Activated T-cell treated with anti-CD3 and anti-CD28 coated beads, Interleukin-2, amount 50 U/mL, for 4 hours (primary cell): ENCODE data around the gene ECSIT. TPM values are rescaled to one million over a fixed set of nuclear protein-coding genes. Genes with fewer than 3 reads are reported as not detected.
A peak's percentile ranks its signal among the peaks of the same experiment; 100 is the strongest.

Experiments
- ATAC-seq, 2 donors: fragments of 200-7000 bp; cut with Tn5 transposase; one replicate each; pipeline ENCODE4 v1.10.0; 2021
- DNase-seq: peaks from one replicate; pipeline ENCODE4 v3.0.0-alpha.2; 2020
- H3K27me3 Mint-ChIP-seq: one replicate; pipeline ENCODE4 v1.8.0; 2021; ENCODE audit warnings: low read depth, mixed read lengths
- H3K36me3 Mint-ChIP-seq: one replicate; pipeline ENCODE4 v1.8.0; 2022; ENCODE audit warnings: mixed read lengths; ENCODE audit not compliant: insufficient read depth
- H3K4me1 Mint-ChIP-seq: one replicate; pipeline ENCODE4 v1.8.0; 2021; ENCODE audit warnings: low read depth, mixed read lengths
- H3K4me3 Mint-ChIP-seq: one replicate; pipeline ENCODE4 v1.8.0; 2021; ENCODE audit warnings: mild to moderate bottlenecking, moderate library complexity, mixed read lengths
- H3K9me3 Mint-ChIP-seq: one replicate; pipeline ENCODE4 v1.8.0; 2021; ENCODE audit warnings: mixed read lengths
- total RNA-seq, 3 donors: library from RNA; stranded (reverse); gene quantifications; one replicate each; pipeline ENCODE4 v1.2.1, GENCODE V29; 2021

The ECSIT gene
- total RNA-seq, 3 donors from 2014 or later: 72.3 to 88.1 (median 81.9) TPM

DNA sequence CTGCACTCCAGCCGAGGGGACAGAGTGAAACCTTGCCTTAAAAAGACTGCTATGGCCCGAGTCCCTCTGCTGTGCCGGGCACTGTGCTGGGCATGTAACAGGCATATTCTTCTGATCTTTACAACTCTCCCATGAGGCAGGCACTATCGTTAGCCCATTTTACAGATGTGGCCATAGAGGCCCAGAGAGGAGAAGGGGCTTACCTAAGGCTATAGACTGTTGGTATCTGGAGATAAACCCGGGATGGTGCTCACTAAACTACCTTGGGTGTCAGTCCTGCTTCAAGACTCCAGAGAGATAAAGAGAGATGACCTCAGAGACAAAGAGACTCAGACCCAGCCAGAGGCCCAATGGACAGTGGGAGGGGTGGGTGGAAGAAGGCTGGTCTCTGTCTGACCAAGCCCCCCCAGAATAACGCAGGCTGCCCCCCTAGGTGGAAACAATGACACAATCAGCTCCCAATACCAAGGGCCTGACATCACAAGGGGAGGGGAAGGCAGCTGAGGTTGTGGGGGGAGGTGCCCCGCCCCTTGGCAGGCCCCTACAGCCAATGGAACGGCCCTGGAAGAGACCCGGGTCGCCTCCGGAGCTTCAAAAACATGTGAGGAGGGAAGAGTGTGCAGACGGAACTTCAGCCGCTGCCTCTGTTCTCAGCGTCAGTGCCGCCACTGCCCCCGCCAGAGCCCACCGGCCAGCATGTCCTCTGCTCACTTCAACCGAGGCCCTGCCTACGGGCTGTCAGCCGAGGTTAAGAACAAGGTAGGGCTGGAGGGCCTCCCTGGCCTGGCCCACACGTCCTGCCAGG, 9.5 kb upstream of the ECSIT start, which contains the start of gene CNN1:
TSS of gene CNN1 (plus strand) at position 620 of the 805 bp plus-strand sequence. CDS start at position 697, 77 bp downstream.
- DNase-seq (no peak), ATAC-seq (no peak)
- Mint-ChIP-seq H3K9me3 (no peaks in the 10 kb centered on the region), H3K4me1 (peaks cover 8% of the 10 kb centered on the region), H3K4me3 (no peak within 1 kb of the TSS), H3K27me3 (peaks cover 25% of the 10 kb centered on the region), H3K36me3 (no peaks in the 10 kb centered on the region)

DNA sequence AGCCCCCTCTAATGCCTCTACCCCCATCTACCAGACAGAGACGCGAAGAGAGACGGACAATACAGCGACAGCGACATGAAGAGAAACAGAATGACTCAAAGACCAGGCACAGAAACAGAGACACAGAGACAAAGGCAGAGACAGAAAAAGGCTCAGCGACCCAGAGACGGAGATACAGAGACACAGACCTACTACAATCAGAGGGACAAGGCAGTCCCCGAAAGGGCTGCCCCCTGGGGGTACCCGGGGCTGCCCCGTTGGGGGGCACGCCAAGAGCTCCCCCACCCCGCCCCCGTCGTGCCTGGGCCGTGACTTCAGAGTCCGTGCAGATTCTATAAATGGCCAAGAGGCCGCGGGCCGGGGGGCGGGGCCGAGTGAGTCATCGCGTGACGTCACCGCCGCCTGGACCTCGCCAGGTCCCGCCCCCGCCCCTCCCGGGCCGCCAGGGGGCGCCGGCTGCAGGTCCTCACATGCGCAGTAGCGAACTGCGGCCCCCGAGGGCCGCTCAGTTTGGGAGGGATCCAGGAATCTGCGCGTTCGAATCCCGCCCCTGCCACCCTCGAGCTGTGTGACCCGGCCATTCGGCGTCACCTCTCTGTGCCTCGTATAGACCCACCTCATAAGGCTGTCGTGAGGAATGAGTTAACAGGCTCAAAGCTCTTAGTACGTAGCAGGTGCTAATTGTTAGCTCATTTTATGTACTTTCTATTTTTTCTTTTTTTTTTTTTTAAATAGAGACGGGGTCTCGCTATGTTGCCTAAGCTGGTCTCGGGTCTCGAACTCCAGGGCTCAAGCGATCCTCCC, 7.1 kb upstream of the ECSIT start:
- ATAC-seq (peak; percentile 74 to 76), DNase-seq (peak; percentile 82)
- Mint-ChIP-seq H3K9me3 (no peaks in the 10 kb centered on the region), H3K4me3 (peak overlapping the region; percentile 55), H3K27me3 (peaks cover 17% of the 10 kb centered on the region), H3K36me3 (no peaks in the 10 kb centered on the region), H3K4me1 (peaks cover 13% of the 10 kb centered on the region)

- no peak for ATAC-seq
- H3K9me3 Mint-ChIP-seq: no peaks in the 10 kb centered on the region
- H3K36me3 Mint-ChIP-seq: no peaks in the 10 kb centered on the region
Measured at GRCh38 chr19:11534948-11535347, 6.0 kb upstream of the ECSIT start.

GRCh38 chr19:11534538-11534937, 5.6 kb upstream of the ECSIT start:
- Mint-ChIP-seq H3K4me1 (peaks cover 13% of the 10 kb centered on the region), H3K9me3 (no peaks in the 10 kb centered on the region), H3K36me3 (no peaks in the 10 kb centered on the region), H3K4me3 (no peak overlapping the region), H3K27me3 (peaks cover 12% of the 10 kb centered on the region)
- no peak for DNase-seq
- no peak for ATAC-seq

More at GRCh38 chr19:11534948-11535347, 6.0 kb upstream of the ECSIT start:
- Mint-ChIP-seq H3K27me3 (peaks cover 12% of the 10 kb centered on the region), H3K4me1 (peaks cover 13% of the 10 kb centered on the region), H3K4me3 (no peak overlapping the region)
- no peak for DNase-seq

GRCh38 chr19:11530432-11530831, 1.5 kb upstream of the ECSIT start:
- Mint-ChIP-seq H3K36me3 (peaks cover 4% of the 10 kb centered on the region), H3K27me3 (no peaks in the 10 kb centered on the region), H3K4me3 (no peak overlapping the region), H3K4me1 (peaks cover 26% of the 10 kb centered on the region), H3K9me3 (no peaks in the 10 kb centered on the region)
- DNase-seq: no peak
- no peak for ATAC-seq

DNA sequence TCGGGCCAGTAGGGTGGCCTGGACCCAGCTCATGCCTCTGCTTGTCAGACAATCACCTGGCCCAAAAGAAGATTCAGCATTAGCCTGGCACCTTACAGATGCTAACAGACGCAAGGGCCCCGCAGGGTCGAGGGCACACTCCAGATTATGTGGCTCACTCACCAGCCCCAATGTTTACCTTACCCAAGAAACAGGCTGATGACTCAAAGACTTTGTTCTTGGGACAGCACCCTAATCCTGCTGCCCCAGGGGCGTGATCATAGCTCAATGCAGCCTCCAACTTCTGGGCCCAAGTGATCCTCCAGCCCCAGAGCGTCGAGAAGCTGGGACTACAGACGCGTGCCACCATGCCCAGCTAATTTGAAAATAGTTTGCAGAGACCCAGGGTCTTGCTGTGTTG, 9.8 kb downstream of the ECSIT start:
- no peak overlapping the region for H3K4me3 Mint-ChIP-seq
- H3K9me3 Mint-ChIP-seq: no peaks in the 10 kb centered on the region
- H3K4me1 Mint-ChIP-seq: no peaks in the 10 kb centered on the region
- ATAC-seq: peak in 1 of 2 donors; percentile 10
- H3K27me3 Mint-ChIP-seq: no peaks in the 10 kb centered on the region
- no peak for DNase-seq
- H3K36me3 Mint-ChIP-seq: peaks cover 20% of the 10 kb centered on the region

DNA sequence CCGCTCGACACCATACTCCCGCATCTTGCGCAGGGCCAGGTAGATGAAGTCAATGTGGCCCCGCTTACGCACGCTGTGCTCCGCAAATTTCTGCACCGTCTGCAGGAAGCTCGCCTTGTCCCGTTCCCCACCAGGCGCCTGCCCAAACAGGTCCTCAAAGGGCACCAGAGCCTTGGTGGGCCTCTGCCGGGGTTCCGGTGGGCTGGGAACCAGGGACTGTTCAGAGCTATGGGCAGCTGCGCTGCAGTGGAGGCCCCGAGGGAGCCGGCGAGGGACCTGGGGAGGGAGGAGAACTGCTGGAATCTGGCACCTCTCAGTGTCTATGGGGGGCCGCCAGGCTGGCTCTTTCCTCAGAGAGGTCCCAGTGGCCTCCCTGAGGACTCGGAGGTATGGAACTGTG, 15.0 kb downstream of the ECSIT start:
- ATAC-seq (no peak), DNase-seq (no peak)
- Mint-ChIP-seq H3K9me3 (no peaks in the 10 kb centered on the region), H3K27me3 (no peaks in the 10 kb centered on the region), H3K4me3 (no peak overlapping the region), H3K36me3 (peaks cover 25% of the 10 kb centered on the region), H3K4me1 (no peaks in the 10 kb centered on the region)

- H3K4me3 Mint-ChIP-seq: no peak overlapping the region
- ATAC-seq (no peak), DNase-seq (no peak)
- peaks cover 4% of the 10 kb centered on the region for H3K4me1 Mint-ChIP-seq
- H3K27me3 Mint-ChIP-seq: no peaks in the 10 kb centered on the region
- peaks cover 16% of the 10 kb centered on the region for H3K36me3 Mint-ChIP-seq
- no peaks in the 10 kb centered on the region for H3K9me3 Mint-ChIP-seq
Measured at GRCh38 chr19:11510444-11510843, 18.5 kb downstream of the ECSIT start.

- H3K36me3 Mint-ChIP-seq: peaks cover 11% of the 10 kb centered on the region
- peaks cover 10% of the 10 kb centered on the region for H3K4me1 Mint-ChIP-seq
- no peaks in the 10 kb centered on the region for H3K27me3 Mint-ChIP-seq
- H3K4me3 Mint-ChIP-seq: no peak overlapping the region
- no peak for DNase-seq
- no peak for ATAC-seq
- H3K9me3 Mint-ChIP-seq: no peaks in the 10 kb centered on the region
Measured at GRCh38 chr19:11507370-11508078, 21.4 kb downstream of the ECSIT start.

GRCh38 chr19:11506967-11507366, 22.0 kb downstream of the ECSIT start:
- no peaks in the 10 kb centered on the region for H3K9me3 Mint-ChIP-seq
- H3K4me1 Mint-ChIP-seq: peaks cover 10% of the 10 kb centered on the region
- DNase-seq (no peak), ATAC-seq (no peak)
- peaks cover 11% of the 10 kb centered on the region for H3K36me3 Mint-ChIP-seq
- H3K4me3 Mint-ChIP-seq: peak overlapping the region; percentile 82
- no peaks in the 10 kb centered on the region for H3K27me3 Mint-ChIP-seq

DNA sequence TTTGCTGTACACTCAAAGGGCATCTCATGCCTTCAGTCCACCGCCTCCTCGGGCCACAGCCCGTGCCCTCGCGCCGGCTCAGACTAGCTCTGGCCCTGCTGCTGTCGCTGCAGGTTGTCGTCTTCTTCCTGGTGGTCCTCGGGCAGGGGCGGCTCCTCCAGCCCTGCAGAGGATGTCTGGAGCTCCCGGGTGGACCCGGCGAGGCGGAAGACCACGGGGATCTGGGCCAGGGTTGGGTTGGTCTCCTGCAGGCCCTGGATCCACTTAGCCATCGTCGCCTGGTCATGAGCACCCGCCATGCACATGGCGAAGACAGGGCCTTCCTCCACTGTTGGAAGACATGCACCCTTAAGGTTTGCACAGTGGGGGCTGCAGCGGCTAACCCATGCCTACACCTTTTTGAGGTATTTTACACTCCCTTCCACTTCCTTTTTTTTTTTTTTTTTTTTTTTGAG, 22.8 kb downstream of the ECSIT start:
- peaks cover 7% of the 10 kb centered on the region for H3K36me3 Mint-ChIP-seq
- peaks cover 10% of the 10 kb centered on the region for H3K4me1 Mint-ChIP-seq
- H3K4me3 Mint-ChIP-seq: peak overlapping the region; percentile 82
- ATAC-seq (peak; percentile 10 to 24), DNase-seq (no peak)
- no peaks in the 10 kb centered on the region for H3K9me3 Mint-ChIP-seq
- no peaks in the 10 kb centered on the region for H3K27me3 Mint-ChIP-seq

GRCh38 chr19:11505504-11506100, 23.3 kb downstream of the ECSIT start, which contains the start of gene ZNF653:
ZNF653 (minus strand) TSS chr19:11505839; CDS start chr19:11505786, 53 bp downstream.
- H3K27me3 Mint-ChIP-seq: no peaks in the 10 kb centered on the region
- DNase-seq (peak; percentile 96), ATAC-seq (peak; percentile 68 to 70)
- no peaks in the 10 kb centered on the region for H3K9me3 Mint-ChIP-seq
- peaks cover 7% of the 10 kb centered on the region for H3K36me3 Mint-ChIP-seq
- H3K4me1 Mint-ChIP-seq: peaks cover 10% of the 10 kb centered on the region
- H3K4me3 Mint-ChIP-seq: peak within 1 kb of the TSS; percentile 82

DNA sequence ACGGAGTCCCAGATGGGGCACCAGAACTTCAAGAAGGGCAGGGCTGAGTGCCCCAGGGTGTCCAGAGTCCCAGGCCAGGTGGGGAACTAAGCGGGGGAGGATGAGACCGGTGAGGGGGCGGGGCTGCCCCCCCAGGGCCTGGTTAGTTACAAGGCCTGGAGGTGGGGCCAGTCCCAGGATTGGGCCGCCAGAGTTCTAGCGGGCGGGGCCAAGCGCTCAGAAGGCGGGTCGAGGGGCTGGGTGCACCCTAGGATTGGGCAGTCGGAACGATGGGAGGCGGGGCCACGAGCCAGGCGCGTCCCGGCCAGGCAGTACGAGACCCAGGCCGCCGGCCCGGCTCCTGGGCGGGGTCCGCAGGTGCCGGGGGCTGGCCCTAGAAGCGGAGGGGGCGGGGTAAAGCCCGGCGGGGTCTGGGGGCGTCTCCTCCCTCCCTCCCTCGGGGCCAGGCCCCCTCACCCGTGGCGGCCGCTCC, 23.9 kb downstream of the ECSIT start:
- no peaks in the 10 kb centered on the region for H3K9me3 Mint-ChIP-seq
- no peaks in the 10 kb centered on the region for H3K27me3 Mint-ChIP-seq
- peaks cover 10% of the 10 kb centered on the region for H3K4me1 Mint-ChIP-seq
- peak; percentile 96 for ATAC-seq
- H3K36me3 Mint-ChIP-seq: peaks cover 2% of the 10 kb centered on the region
- peak; percentile 95 for DNase-seq
- H3K4me3 Mint-ChIP-seq: peak overlapping the region; percentile 82
